Thoracic aorta (tissue), 2 donors: Measurements from ENCODE around the gene SNTB2. TPM values are rescaled to one million over a fixed set of nuclear protein-coding genes. Genes with fewer than 3 reads are reported as not detected.
"Not testable (repeated sequence)": the region's sequence is repeated elsewhere in the genome, so short reads cannot be mapped to it uniquely, and the experiment has no call there.

Source experiments
- ATAC-seq: fragments of 150-250 bp; one replicate; pipeline ENCODE4 v1.8.0; 2017; ENCODE audit warnings: low read depth; ENCODE audit not compliant: insufficient number of reproducible peaks, low FRiP score
- DNase-seq: peaks from one replicate; pipeline ENCODE4 v3.0.0-alpha.2; 2020; ENCODE audit warnings: low spot score
- H3K27ac ChIP-seq, 2 donors: fragments of 200-600 bp; sonication (generic); 1 replicate in 1 of 2; 2 replicates in 1 of 2; pipeline ENCODE4 v1.5.1; 2016; ENCODE audit warnings: mild to moderate bottlenecking in 2 of 2, moderate library complexity in 2 of 2
- H3K27me3 ChIP-seq: fragments of 200-600 bp; sonication (generic); replicated peaks from 2 replicates; pipeline ENCODE4 v1.6.0; 2016; ENCODE audit warnings: mild to moderate bottlenecking; ENCODE audit not compliant: insufficient read depth
- H3K36me3 ChIP-seq: fragments of 200-600 bp; sonication (generic); one replicate; pipeline ENCODE4 v1.5.1; 2016
- H3K4me1 ChIP-seq, 2 donors: fragments of 200-600 bp; sonication (generic); 1 replicate in 1 of 2; 2 replicates in 1 of 2; pipeline versions ENCODE4 v1.5.1 to v1.6.0; 2016; ENCODE audit warnings: low read depth in 2 of 2, mild to moderate bottlenecking in 1 of 2; ENCODE audit not compliant: control insufficient read depth in 1 of 2
- H3K4me3 ChIP-seq: fragments of 200-600 bp; sonication (generic); 2 replicates; pipeline ENCODE4 v1.5.1; 2016; ENCODE audit warnings: mild to moderate bottlenecking
- H3K9me3 ChIP-seq: fragments of 200-600 bp; sonication (generic); 2 replicates; pipeline ENCODE4 v1.5.1; 2016
- total RNA-seq, 2 donors: library from RNA; depleted of rRNA; stranded (reverse); fragments of >200 nt; gene quantifications; one replicate each; pipeline versions ENCODE4 v1.1.0 to v1.2.3, GENCODE V29; 2016
- TF ChIP-seq, protein P1 (sequence below): fragments of 200-600 bp; sonication (generic); IDR thresholded peaks from one replicate; pipeline ENCODE4 v1.5.1; 2019; ENCODE audit warnings: antibody characterized with exemption

SNTB2 gene
- total RNA-seq, 2 donors from 2014 or later = 39.4 to 65.5 TPM

- peak; percentile 30 for DNase-seq
- no peaks in the 10 kb centered on the region for H3K36me3 ChIP-seq
- peak overlapping the region; percentile 48 to 55 for H3K27ac ChIP-seq
- TF ChIP-seq, protein P1, sequence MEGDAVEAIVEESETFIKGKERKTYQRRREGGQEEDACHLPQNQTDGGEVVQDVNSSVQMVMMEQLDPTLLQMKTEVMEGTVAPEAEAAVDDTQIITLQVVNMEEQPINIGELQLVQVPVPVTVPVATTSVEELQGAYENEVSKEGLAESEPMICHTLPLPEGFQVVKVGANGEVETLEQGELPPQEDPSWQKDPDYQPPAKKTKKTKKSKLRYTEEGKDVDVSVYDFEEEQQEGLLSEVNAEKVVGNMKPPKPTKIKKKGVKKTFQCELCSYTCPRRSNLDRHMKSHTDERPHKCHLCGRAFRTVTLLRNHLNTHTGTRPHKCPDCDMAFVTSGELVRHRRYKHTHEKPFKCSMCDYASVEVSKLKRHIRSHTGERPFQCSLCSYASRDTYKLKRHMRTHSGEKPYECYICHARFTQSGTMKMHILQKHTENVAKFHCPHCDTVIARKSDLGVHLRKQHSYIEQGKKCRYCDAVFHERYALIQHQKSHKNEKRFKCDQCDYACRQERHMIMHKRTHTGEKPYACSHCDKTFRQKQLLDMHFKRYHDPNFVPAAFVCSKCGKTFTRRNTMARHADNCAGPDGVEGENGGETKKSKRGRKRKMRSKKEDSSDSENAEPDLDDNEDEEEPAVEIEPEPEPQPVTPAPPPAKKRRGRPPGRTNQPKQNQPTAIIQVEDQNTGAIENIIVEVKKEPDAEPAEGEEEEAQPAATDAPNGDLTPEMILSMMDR = no peak
- peaks cover 7 to 31% of the 10 kb centered on the region in 2 donors for H3K4me1 ChIP-seq
- H3K27me3 ChIP-seq = no peaks in the 10 kb centered on the region
- no peaks in the 10 kb centered on the region for H3K9me3 ChIP-seq
- peak; percentile 94 for ATAC-seq
- peak overlapping the region; percentile 39 for H3K4me3 ChIP-seq
These were observed 89.5 kb downstream of the SNTB2 start for GRCh38 chr16:69276148-69277115.

GRCh38 chr16:69277413-69277812 lies 90.4 kb downstream of the SNTB2 start:
- TF ChIP-seq, protein P1 = no peak

DNA sequence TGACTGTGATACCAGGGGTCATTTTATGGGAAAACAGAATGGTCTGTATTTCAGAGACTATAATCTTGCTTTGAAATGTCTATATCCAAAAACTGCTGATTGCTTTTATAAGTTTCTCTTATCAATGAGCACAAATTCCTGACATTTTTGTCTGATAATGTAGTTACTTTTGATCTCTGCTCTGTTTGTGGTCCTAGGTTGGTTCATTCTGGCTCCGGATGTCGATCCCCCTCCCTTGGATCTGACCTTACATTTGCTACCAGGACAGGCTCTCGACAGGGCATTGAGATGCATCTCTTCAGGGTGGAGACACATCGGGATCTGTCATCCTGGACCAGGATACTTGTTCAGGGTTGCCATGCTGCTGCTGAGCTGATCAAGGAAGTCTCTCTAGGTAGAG lies 96.9 kb downstream of the SNTB2 start:
- Histone ChIP-seq H3K27ac (no peak overlapping the region), H3K27me3 (no peaks in the 10 kb centered on the region), H3K9me3 (no peaks in the 10 kb centered on the region), H3K4me1 (peaks cover 13 to 22% of the 10 kb centered on the region in 2 donors), H3K4me3 (no peak overlapping the region), H3K36me3 (peaks cover 2% of the 10 kb centered on the region)
- ATAC-seq (no peak), DNase-seq (no peak)
- TF ChIP-seq, protein P1 = no peak

More at GRCh38 chr16:69277413-69277812, 90.4 kb downstream of the SNTB2 start:
- no peaks in the 10 kb centered on the region for H3K9me3 ChIP-seq
- no peak for DNase-seq
- H3K4me3 ChIP-seq = no peak overlapping the region
- H3K4me1 ChIP-seq = peaks cover 7 to 31% of the 10 kb centered on the region in 2 donors
- H3K27ac ChIP-seq = no peak overlapping the region
- no peak for ATAC-seq
- no peaks in the 10 kb centered on the region for H3K36me3 ChIP-seq
- H3K27me3 ChIP-seq = no peaks in the 10 kb centered on the region

DNA sequence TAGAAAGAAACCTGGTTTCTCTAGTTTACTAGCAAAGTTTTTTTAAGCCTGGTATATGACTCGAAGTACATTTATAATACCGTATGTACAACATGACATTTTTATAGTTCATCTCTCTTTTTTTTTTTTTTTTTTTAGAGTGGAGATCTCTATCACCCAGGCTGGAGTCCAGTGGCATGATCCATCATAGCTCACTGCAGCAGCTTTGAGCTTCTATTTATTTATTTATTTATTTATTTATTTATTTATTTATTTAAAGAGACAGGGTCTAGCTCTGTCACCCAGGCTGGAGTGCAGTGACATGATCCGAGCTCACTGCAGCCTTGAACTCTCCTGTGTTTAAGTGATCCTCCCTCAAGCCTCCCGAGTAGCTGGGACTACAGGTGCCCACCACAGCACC lies 98.3 kb downstream of the SNTB2 start:
- no peaks in the 10 kb centered on the region for H3K9me3 ChIP-seq
- no peak overlapping the region for H3K27ac ChIP-seq
- DNase-seq (no peak), ATAC-seq (no peak)
- TF ChIP-seq, protein P1 = no peak
- H3K27me3 ChIP-seq = no peaks in the 10 kb centered on the region
- peaks cover 2% of the 10 kb centered on the region for H3K36me3 ChIP-seq
- H3K4me3 ChIP-seq = no peak overlapping the region
- H3K4me1 ChIP-seq = peaks cover 13 to 22% of the 10 kb centered on the region in 2 donors

- peak; percentile 31 for DNase-seq
- Histone ChIP-seq H3K4me3 (no peak overlapping the region), H3K27me3 (no peaks in the 10 kb centered on the region), H3K4me1 (peaks cover 13 to 22% of the 10 kb centered on the region in 2 donors), H3K27ac (peak overlapping the region; percentile 49 to 61), H3K36me3 (peaks cover 2% of the 10 kb centered on the region), H3K9me3 (no peaks in the 10 kb centered on the region)
- TF ChIP-seq, protein P1 = peak; percentile 59
- peak; percentile 75 for ATAC-seq
These were observed 100.2 kb downstream of the SNTB2 start for GRCh38 chr16:69286941-69287713.

DNA sequence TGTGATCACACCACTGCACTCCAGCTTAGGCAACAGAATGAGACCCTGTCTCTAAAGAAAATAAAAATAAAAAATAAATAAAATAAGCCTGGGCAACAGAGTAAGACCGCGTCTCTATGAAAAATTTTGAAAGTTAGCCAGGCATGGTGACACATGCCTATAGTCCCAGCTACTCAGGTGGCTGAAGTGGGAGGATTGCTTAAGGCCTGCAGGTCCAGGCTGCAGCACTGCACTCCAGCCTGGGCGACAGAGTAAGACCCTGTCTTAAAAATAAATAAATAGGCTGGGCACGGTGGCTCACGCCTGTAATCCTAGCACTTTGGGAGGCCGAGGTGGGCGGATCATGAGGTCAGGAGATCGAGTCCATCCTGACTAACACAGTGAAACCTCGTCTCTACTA lies 104.7 kb downstream of the SNTB2 start:
- not testable (repeated sequence) for ATAC-seq, H3K36me3 ChIP-seq, H3K4me1 ChIP-seq, H3K9me3 ChIP-seq, H3K4me3 ChIP-seq, H3K27me3 ChIP-seq, H3K27ac ChIP-seq, DNase-seq
